KMS-11 (cell line): ENCODE results near the gene OR5F1.

Source experiments
- H2AFZ ChIP-seq: fragments of 200-600 bp; sonication (generic); 2 replicates; pipeline ENCODE4 v1.6.1; 2016; ENCODE audit warnings: antibody characterized with exemption, mixed run types, low read depth
- H3K27ac ChIP-seq: fragments of 200-600 bp; sonication (generic); 2 replicates; pipeline ENCODE4 v1.6.1; 2016; ENCODE audit warnings: mild to moderate bottlenecking, mixed run types
- H3K27me3 ChIP-seq: fragments of 200-600 bp; sonication (generic); 2 replicates; pipeline ENCODE4 v1.6.1; 2017; ENCODE audit warnings: mild to moderate bottlenecking, low read depth, mixed run types, moderate library complexity; ENCODE audit not compliant: insufficient read depth
- H3K36me3 ChIP-seq: fragments of 200-600 bp; sonication (generic); 2 replicates; pipeline ENCODE4 v1.6.1; 2017; ENCODE audit warnings: mild to moderate bottlenecking, mixed run types; ENCODE audit not compliant: insufficient read depth
- H3K4me1 ChIP-seq: fragments of 200-600 bp; sonication (generic); 2 replicates; pipeline ENCODE4 v1.6.1; 2016; ENCODE audit warnings: mild to moderate bottlenecking, low read depth, mixed run types; ENCODE audit not compliant: poor library complexity, severe bottlenecking
- H3K4me2 ChIP-seq: fragments of 200-600 bp; sonication (generic); 2 replicates; pipeline ENCODE4 v1.7.0; 2016; ENCODE audit warnings: mild to moderate bottlenecking, mixed run types
- H3K4me3 ChIP-seq: fragments of 200-600 bp; sonication (generic); IDR thresholded peaks from 2 replicates; pipeline ENCODE4 v1.6.1; 2017; ENCODE audit warnings: low read depth, low read length, mixed read lengths; ENCODE audit not compliant: insufficient read depth
- H3K79me2 ChIP-seq: fragments of 200-600 bp; sonication (generic); 2 replicates; pipeline ENCODE4 v1.6.1; 2016; ENCODE audit warnings: low read depth, mixed run types; ENCODE audit not compliant: insufficient read depth
- H3K9ac ChIP-seq: fragments of 200-600 bp; sonication (generic); 2 replicates; pipeline ENCODE4 v1.6.1; 2016; ENCODE audit warnings: mild to moderate bottlenecking, mixed run types
- H4K20me1 ChIP-seq: fragments of 200-600 bp; sonication (generic); 2 replicates; pipeline ENCODE4 v1.6.1; 2016; ENCODE audit warnings: mild to moderate bottlenecking, mixed run types; ENCODE audit not compliant: insufficient read depth
- TF ChIP-seq, protein P1 (sequence below): fragments of 200-600 bp; sonication (generic); conservative IDR thresholded peaks from 2 replicates; pipeline ENCODE4 v1.6.1; 2017; ENCODE audit warnings: low read depth, mild to moderate bottlenecking, antibody characterized with exemption, low read length, moderate library complexity, mixed read lengths

OR5F1 gene

DNA sequence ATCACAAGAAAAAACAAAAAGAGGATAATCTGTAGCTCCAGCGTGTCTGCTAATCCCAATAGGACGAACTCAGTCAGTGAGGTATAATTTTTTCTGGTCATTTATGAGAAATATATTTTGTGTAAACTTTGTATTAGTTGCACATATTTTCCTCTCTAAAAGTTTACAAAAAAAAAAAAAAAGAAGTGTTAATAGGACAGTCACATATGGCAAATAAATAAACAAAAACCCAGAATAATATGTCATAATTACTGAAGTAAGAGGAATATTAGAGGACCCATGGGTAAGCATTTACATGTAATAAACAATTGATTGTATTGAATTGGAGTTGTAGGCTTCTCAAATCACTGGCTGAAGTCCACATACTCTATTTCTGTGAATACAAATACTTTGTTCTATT is at the start of gene OR5F1:
OR5F1 (minus strand) TSS at position 101 of the 400 bp plus-strand sequence; CDS start at position 101, 0 bp downstream.
- Histone ChIP-seq H3K36me3 (no peaks in the 10 kb centered on the region), H3K4me3 (no peak within 1 kb of the TSS), H3K27me3 (no peaks in the 10 kb centered on the region), H3K27ac (no peak within 1 kb of the TSS), H3K4me2 (no peak within 1 kb of the TSS), H3K4me1 (no peaks in the 10 kb centered on the region), H3K9ac (no peak within 1 kb of the TSS), H4K20me1 (no peaks in the 10 kb centered on the region), H2AFZ (no peak within 1 kb of the TSS), H3K79me2 (no peaks in the 10 kb centered on the region)
- TF ChIP-seq, protein P1, sequence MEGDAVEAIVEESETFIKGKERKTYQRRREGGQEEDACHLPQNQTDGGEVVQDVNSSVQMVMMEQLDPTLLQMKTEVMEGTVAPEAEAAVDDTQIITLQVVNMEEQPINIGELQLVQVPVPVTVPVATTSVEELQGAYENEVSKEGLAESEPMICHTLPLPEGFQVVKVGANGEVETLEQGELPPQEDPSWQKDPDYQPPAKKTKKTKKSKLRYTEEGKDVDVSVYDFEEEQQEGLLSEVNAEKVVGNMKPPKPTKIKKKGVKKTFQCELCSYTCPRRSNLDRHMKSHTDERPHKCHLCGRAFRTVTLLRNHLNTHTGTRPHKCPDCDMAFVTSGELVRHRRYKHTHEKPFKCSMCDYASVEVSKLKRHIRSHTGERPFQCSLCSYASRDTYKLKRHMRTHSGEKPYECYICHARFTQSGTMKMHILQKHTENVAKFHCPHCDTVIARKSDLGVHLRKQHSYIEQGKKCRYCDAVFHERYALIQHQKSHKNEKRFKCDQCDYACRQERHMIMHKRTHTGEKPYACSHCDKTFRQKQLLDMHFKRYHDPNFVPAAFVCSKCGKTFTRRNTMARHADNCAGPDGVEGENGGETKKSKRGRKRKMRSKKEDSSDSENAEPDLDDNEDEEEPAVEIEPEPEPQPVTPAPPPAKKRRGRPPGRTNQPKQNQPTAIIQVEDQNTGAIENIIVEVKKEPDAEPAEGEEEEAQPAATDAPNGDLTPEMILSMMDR, result no peak

GRCh38 chr11:56027354-56027753 is 32.9 kb upstream of the OR5F1 start, which contains the start of gene OR5AS1:
OR5AS1 (plus strand) TSS chr11:56027654; CDS start chr11:56030419, 2,765 bp downstream.
- no peaks in the 10 kb centered on the region for H3K79me2 ChIP-seq
- no peak within 1 kb of the TSS for H2AFZ ChIP-seq
- H3K27ac ChIP-seq, result no peak within 1 kb of the TSS
- TF ChIP-seq, protein P1, result no peak
- no peak within 1 kb of the TSS for H3K4me2 ChIP-seq
- H4K20me1 ChIP-seq, result no peaks in the 10 kb centered on the region
- no peak within 1 kb of the TSS for H3K9ac ChIP-seq
- no peak within 1 kb of the TSS for H3K4me3 ChIP-seq
- no peaks in the 10 kb centered on the region for H3K27me3 ChIP-seq
- no peaks in the 10 kb centered on the region for H3K4me1 ChIP-seq
- H3K36me3 ChIP-seq, result no peaks in the 10 kb centered on the region

- no peak overlapping the region for H3K9ac ChIP-seq
- no peak overlapping the region for H2AFZ ChIP-seq
- H3K27ac ChIP-seq, result peak overlapping the region; percentile 64
- no peaks in the 10 kb centered on the region for H3K79me2 ChIP-seq
- H4K20me1 ChIP-seq, result no peaks in the 10 kb centered on the region
- H3K4me3 ChIP-seq, result no peak overlapping the region
- H3K4me2 ChIP-seq, result peak overlapping the region; percentile 55
- H3K36me3 ChIP-seq, result no peaks in the 10 kb centered on the region
- TF ChIP-seq, protein P1, result no peak
- H3K4me1 ChIP-seq, result peaks cover 28% of the 10 kb centered on the region
- no peaks in the 10 kb centered on the region for H3K27me3 ChIP-seq
Measured at GRCh38 chr11:56013805-56014204, 19.4 kb upstream of the OR5F1 start.

DNA sequence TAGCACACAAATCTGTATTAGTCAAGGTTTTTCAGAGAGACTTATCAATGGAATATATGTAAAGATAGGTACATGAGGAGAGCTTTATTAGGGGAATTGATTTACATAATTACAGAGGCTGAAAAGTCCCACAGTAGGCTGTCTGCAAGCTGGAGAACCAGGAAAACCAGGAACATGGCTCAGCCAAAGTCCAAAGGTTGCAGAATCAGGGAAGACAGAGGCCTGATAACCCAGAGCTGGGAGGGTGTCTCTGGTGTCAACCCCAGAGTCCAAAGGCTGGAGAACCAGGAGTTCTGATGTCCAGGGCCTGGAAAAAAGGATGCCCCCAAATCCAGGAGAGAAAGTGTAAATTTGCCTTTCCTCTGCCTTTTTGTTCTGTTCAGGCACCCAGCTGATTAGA is 16.3 kb upstream of the OR5F1 start:
- Histone ChIP-seq H3K79me2 (no peaks in the 10 kb centered on the region), H3K4me1 (peaks cover 28% of the 10 kb centered on the region), H4K20me1 (no peaks in the 10 kb centered on the region), H3K4me2 (no peak overlapping the region), H3K4me3 (no peak overlapping the region), H3K9ac (no peak overlapping the region), H2AFZ (no peak overlapping the region), H3K27me3 (no peaks in the 10 kb centered on the region), H3K36me3 (no peaks in the 10 kb centered on the region), H3K27ac (no peak overlapping the region)
- TF ChIP-seq, protein P1, result no peak
